Measurements from ENCODE around the gene PTPRD. TPM values are rescaled to one million over a fixed set of nuclear protein-coding genes. Genes with fewer than 3 reads are reported as not detected.

PTPRD gene
- total RNA-seq, 1 donor from 2014 or later, result 75.7 TPM

DNA sequence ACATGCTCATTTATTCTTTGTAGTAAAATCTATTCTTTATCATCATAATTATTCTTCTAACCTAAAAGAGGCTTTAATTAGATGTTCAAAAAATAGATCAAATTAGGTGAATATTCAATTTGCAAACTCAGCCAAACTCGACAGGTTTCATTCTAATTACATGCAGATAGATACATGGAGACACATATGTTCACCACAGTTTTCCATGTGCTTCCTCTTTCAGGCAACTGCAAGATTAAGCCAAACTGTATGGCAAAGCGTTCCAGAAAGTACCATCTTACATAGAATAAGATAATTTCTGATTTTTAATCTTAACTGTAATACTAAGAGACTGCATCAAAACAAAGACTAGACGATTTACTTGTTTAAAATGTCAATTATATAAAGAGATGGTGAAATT is 1944.6 kb downstream of the PTPRD start:
- Histone ChIP-seq H3K27me3 (ENCODE audit: control insufficient read depth in 3 of 3, insufficient read depth in 3 of 3, low read length in 3 of 3) (no peaks in the 10 kb centered on the region), H3K9me3 (ENCODE audit: control insufficient read depth in 3 of 3, low read length in 3 of 3) (no peaks in the 10 kb centered on the region), H3K27ac (ENCODE audit: low read depth, low read length) (no peak overlapping the region), H3K4me3 (ENCODE audit: low read length in 3 of 3) (no peak overlapping the region), H3K4me1 (ENCODE audit: control insufficient read depth in 3 of 3, insufficient read depth in 3 of 3, low read length in 3 of 3) (no peaks in the 10 kb centered on the region), H3K36me3 (ENCODE audit: control insufficient read depth in 3 of 3, insufficient read depth in 3 of 3, low read length in 3 of 3) (no peaks in the 10 kb centered on the region), H3K9ac (ENCODE audit: low read depth in 1 of 3, low read length in 3 of 3) (no peak overlapping the region)

DNA sequence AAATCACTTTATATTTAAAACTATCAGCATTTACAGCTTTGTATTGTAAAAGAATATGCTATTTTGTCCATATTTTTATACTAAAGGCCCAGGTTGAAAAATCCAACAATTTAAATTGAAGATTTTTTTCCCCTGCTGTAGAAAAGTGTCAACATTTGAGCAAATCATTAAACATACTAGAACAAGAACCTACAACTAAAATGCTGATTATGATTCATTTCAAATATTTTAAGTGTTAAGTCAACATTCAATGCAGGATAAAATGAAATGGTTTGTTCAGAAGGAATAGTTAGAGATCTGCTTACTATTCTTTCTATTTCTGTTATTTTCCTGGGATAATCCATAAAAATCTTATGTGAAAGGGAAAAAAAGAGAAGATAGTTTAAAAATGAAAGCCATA is 1946.7 kb downstream of the PTPRD start:
- H3K27ac ChIP-seq (ENCODE audit: low read depth, low read length), result no peak overlapping the region
- H3K9me3 ChIP-seq (ENCODE audit: control insufficient read depth in 3 of 3, low read length in 3 of 3), result no peaks in the 10 kb centered on the region
- no peaks in the 10 kb centered on the region for H3K27me3 ChIP-seq (ENCODE audit: control insufficient read depth in 3 of 3, insufficient read depth in 3 of 3, low read length in 3 of 3)
- H3K4me1 ChIP-seq (ENCODE audit: control insufficient read depth in 3 of 3, insufficient read depth in 3 of 3, low read length in 3 of 3), result no peaks in the 10 kb centered on the region
- no peak overlapping the region for H3K4me3 ChIP-seq (ENCODE audit: low read length in 3 of 3)
- H3K9ac ChIP-seq (ENCODE audit: low read depth in 1 of 3, low read length in 3 of 3), result no peak overlapping the region
- no peaks in the 10 kb centered on the region for H3K36me3 ChIP-seq (ENCODE audit: control insufficient read depth in 3 of 3, insufficient read depth in 3 of 3, low read length in 3 of 3)

DNA sequence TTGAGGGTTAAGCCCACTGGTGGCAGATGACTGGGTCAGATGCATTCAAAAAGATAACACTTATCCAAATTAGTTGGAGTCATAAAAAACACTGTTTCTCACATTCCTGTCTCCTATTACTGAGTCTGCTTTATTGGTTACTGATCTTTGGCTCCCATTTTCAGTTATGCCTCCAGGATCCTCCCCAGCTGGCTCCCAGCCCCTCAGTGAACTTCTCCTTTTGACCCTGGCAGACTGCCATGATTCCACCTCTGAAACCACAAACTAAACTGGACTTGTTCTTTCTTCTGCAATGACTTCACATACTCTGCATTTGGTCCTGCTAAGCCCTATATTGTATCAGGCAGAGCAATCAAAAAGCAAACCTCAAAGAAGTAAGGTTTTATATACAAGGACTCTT is 1952.4 kb downstream of the PTPRD start:
- H3K9ac ChIP-seq (ENCODE audit: low read depth in 1 of 3, low read length in 3 of 3), result no peak overlapping the region
- H3K9me3 ChIP-seq (ENCODE audit: control insufficient read depth in 3 of 3, low read length in 3 of 3), result no peaks in the 10 kb centered on the region
- no peak overlapping the region for H3K4me3 ChIP-seq (ENCODE audit: low read length in 3 of 3)
- H3K4me1 ChIP-seq (ENCODE audit: control insufficient read depth in 3 of 3, insufficient read depth in 3 of 3, low read length in 3 of 3), result peaks cover 0 to 7% (median 5%) of the 10 kb centered on the region in 3 donors
- H3K27ac ChIP-seq (ENCODE audit: low read depth, low read length), result peak overlapping the region; percentile 18
- no peaks in the 10 kb centered on the region for H3K36me3 ChIP-seq (ENCODE audit: control insufficient read depth in 3 of 3, insufficient read depth in 3 of 3, low read length in 3 of 3)
- H3K27me3 ChIP-seq (ENCODE audit: control insufficient read depth in 3 of 3, insufficient read depth in 3 of 3, low read length in 3 of 3), result no peaks in the 10 kb centered on the region

DNA sequence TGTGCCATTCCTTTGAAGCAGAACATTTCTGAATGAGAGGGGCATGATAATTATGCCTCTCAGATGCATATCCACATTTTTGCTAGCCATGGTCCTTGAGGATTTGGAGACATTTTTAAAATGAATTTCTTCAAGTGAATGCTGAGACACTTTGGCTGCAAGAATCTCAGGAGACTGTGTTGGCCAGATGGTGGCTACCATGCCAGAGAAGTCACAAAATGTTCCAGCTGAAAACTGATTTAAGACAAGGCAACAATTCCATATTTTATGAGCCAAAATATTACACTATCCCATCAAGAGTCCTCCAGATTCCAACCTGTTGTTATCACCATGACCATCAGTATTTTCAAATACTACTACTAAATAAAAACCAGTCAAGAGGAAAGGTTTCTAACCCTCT is 1953.7 kb downstream of the PTPRD start:
- no peaks in the 10 kb centered on the region for H3K36me3 ChIP-seq (ENCODE audit: control insufficient read depth in 3 of 3, insufficient read depth in 3 of 3, low read length in 3 of 3)
- no peaks in the 10 kb centered on the region for H3K9me3 ChIP-seq (ENCODE audit: control insufficient read depth in 3 of 3, low read length in 3 of 3)
- no peak overlapping the region for H3K9ac ChIP-seq (ENCODE audit: low read depth in 1 of 3, low read length in 3 of 3)
- no peak overlapping the region for H3K27ac ChIP-seq (ENCODE audit: low read depth, low read length)
- no peaks in the 10 kb centered on the region for H3K27me3 ChIP-seq (ENCODE audit: control insufficient read depth in 3 of 3, insufficient read depth in 3 of 3, low read length in 3 of 3)
- no peak overlapping the region for H3K4me3 ChIP-seq (ENCODE audit: low read length in 3 of 3)
- peaks cover 0 to 7% (median 5%) of the 10 kb centered on the region in 3 donors for H3K4me1 ChIP-seq (ENCODE audit: control insufficient read depth in 3 of 3, insufficient read depth in 3 of 3, low read length in 3 of 3)

DNA sequence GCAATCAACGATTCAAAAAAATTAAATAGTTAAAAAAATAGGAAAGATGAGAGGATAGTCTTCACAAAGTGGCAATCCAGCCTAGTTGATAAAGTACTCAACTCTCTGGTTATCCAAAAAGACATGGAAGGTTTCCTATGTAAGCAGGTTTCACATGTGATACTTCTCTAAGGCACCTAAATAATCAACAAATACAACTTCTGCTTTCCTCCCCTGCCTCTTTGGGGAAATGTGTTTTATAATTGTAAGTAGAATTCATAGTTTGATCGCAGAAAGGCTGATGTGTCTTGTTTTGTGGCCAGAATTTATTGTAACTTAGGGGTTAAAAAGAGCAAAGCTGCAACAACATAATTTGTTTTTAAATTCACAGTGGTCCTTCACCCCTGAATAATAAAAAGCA is 1957.7 kb downstream of the PTPRD start:
- Histone ChIP-seq H3K4me1 (ENCODE audit: control insufficient read depth in 3 of 3, insufficient read depth in 3 of 3, low read length in 3 of 3) (peaks cover 0 to 6% (median 0%) of the 10 kb centered on the region in 3 donors), H3K27ac (ENCODE audit: low read depth, low read length) (no peak overlapping the region), H3K9ac (ENCODE audit: low read depth in 1 of 3, low read length in 3 of 3) (no peak overlapping the region), H3K4me3 (ENCODE audit: low read length in 3 of 3) (no peak overlapping the region), H3K9me3 (ENCODE audit: control insufficient read depth in 3 of 3, low read length in 3 of 3) (no peaks in the 10 kb centered on the region), H3K27me3 (ENCODE audit: control insufficient read depth in 3 of 3, insufficient read depth in 3 of 3, low read length in 3 of 3) (no peaks in the 10 kb centered on the region), H3K36me3 (ENCODE audit: control insufficient read depth in 3 of 3, insufficient read depth in 3 of 3, low read length in 3 of 3) (no peaks in the 10 kb centered on the region)

DNA sequence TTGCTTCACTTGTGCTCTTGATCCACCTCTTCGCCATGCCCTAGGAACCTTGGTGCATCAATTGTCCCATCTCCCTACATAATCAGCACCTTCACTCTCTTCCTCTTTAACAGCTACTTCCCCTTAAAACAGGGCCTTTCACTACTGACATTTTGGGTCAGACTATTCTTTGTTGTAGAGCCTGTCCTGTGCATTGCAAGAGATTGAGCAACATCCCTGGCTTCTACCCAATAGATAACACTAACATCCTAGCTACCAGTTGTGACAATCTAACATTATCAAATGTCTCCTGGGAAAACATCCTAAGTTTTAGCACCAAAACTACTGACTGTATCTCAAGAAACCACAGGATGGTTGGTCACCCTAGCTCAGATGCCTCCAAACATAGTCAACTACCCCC is 1958.9 kb downstream of the PTPRD start:
- peaks cover 0 to 6% (median 0%) of the 10 kb centered on the region in 3 donors for H3K4me1 ChIP-seq (ENCODE audit: control insufficient read depth in 3 of 3, insufficient read depth in 3 of 3, low read length in 3 of 3)

DNA sequence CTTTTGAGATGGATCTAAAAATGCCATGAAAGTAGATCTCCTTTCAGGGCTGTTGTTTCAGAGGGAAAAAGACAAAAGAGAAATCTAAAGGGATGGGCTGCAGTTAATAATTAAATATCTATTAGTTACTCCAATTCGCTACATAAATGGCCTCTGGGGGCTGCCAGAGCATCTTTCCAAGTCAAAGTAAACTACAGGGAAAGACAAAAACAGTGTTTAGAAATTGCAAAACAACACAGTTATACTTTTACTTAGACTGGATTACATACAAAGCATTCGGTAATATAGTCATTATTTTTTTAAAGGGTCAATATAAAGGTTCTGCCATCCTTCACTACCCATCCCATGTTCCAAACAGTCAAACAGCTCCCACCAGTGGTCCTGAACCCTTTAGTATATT is 1959.7 kb downstream of the PTPRD start:
- H3K4me1 ChIP-seq (ENCODE audit: control insufficient read depth in 3 of 3, insufficient read depth in 3 of 3, low read length in 3 of 3), result peaks cover 0 to 6% (median 0%) of the 10 kb centered on the region in 3 donors
- no peak overlapping the region for H3K9ac ChIP-seq (ENCODE audit: low read depth in 1 of 3, low read length in 3 of 3)
- no peaks in the 10 kb centered on the region for H3K27me3 ChIP-seq (ENCODE audit: control insufficient read depth in 3 of 3, insufficient read depth in 3 of 3, low read length in 3 of 3)
- H3K36me3 ChIP-seq (ENCODE audit: control insufficient read depth in 3 of 3, insufficient read depth in 3 of 3, low read length in 3 of 3), result no peaks in the 10 kb centered on the region
- no peak overlapping the region for H3K27ac ChIP-seq (ENCODE audit: low read depth, low read length)
- H3K4me3 ChIP-seq (ENCODE audit: low read length in 3 of 3), result no peak overlapping the region
- no peaks in the 10 kb centered on the region for H3K9me3 ChIP-seq (ENCODE audit: control insufficient read depth in 3 of 3, low read length in 3 of 3)

More for the DNA sequence above, 1958.9 kb downstream of the PTPRD start:
- H3K9me3 ChIP-seq (ENCODE audit: control insufficient read depth in 3 of 3, low read length in 3 of 3), result no peaks in the 10 kb centered on the region
- no peak overlapping the region for H3K27ac ChIP-seq (ENCODE audit: low read depth, low read length)
- no peaks in the 10 kb centered on the region for H3K27me3 ChIP-seq (ENCODE audit: control insufficient read depth in 3 of 3, insufficient read depth in 3 of 3, low read length in 3 of 3)
- H3K9ac ChIP-seq (ENCODE audit: low read depth in 1 of 3, low read length in 3 of 3), result no peak overlapping the region
- H3K36me3 ChIP-seq (ENCODE audit: control insufficient read depth in 3 of 3, insufficient read depth in 3 of 3, low read length in 3 of 3), result no peaks in the 10 kb centered on the region
- no peak overlapping the region for H3K4me3 ChIP-seq (ENCODE audit: low read length in 3 of 3)

DNA sequence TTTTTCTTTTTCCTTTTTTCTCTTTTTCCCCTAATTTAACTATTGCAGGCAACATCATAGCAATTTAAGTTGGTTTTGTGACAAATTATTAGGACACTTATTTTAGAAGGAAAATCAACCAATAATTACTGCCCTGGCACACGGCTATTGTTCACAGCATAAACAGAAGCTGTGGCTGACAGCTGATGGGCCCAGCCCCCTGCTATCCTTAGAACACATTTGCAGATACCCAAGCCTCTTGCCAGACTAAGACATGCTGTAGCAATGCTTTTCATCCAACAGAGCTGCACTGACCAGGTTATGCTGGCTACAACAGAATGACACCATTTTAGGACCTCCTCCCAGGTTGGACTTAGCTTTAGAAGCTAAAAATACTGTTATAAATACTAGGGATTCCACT is 1960.5 kb downstream of the PTPRD start:
- peak overlapping the region; percentile 55 for H3K27ac ChIP-seq (ENCODE audit: low read depth, low read length)
- H3K9me3 ChIP-seq (ENCODE audit: control insufficient read depth in 3 of 3, low read length in 3 of 3), result no peaks in the 10 kb centered on the region
- no peak overlapping the region for H3K4me3 ChIP-seq (ENCODE audit: low read length in 3 of 3)
- no peak overlapping the region for H3K9ac ChIP-seq (ENCODE audit: low read depth in 1 of 3, low read length in 3 of 3)
- H3K36me3 ChIP-seq (ENCODE audit: control insufficient read depth in 3 of 3, insufficient read depth in 3 of 3, low read length in 3 of 3), result no peaks in the 10 kb centered on the region
- H3K27me3 ChIP-seq (ENCODE audit: control insufficient read depth in 3 of 3, insufficient read depth in 3 of 3, low read length in 3 of 3), result no peaks in the 10 kb centered on the region
- H3K4me1 ChIP-seq (ENCODE audit: control insufficient read depth in 3 of 3, insufficient read depth in 3 of 3, low read length in 3 of 3), result peaks cover 0 to 6% (median 0%) of the 10 kb centered on the region in 3 donors

DNA sequence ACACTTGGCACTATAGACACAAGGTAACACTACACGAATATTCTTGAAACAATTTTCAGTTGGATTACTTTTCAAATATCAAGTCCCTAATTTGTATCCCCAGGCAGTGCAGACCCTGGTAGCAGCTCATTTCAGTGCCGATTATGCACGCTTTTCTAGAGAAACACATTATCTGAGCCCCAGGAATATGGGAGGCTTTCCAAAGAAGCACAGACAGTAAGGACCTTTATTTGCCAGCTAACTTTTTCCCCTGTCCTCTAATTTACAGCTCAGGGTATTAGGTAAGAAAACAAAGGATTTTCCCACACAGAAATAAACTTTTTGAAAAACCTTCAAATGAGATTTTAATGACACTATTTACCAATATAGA is 1961.0 kb downstream of the PTPRD start:
- Histone ChIP-seq H3K27me3 (ENCODE audit: control insufficient read depth in 3 of 3, insufficient read depth in 3 of 3, low read length in 3 of 3) (no peaks in the 10 kb centered on the region), H3K4me1 (ENCODE audit: control insufficient read depth in 3 of 3, insufficient read depth in 3 of 3, low read length in 3 of 3) (peaks cover 0 to 6% (median 0%) of the 10 kb centered on the region in 3 donors), H3K9ac (ENCODE audit: low read depth in 1 of 3, low read length in 3 of 3) (no peak overlapping the region), H3K36me3 (ENCODE audit: control insufficient read depth in 3 of 3, insufficient read depth in 3 of 3, low read length in 3 of 3) (no peaks in the 10 kb centered on the region), H3K9me3 (ENCODE audit: control insufficient read depth in 3 of 3, low read length in 3 of 3) (no peaks in the 10 kb centered on the region), H3K27ac (ENCODE audit: low read depth, low read length) (peak overlapping the region; percentile 55), H3K4me3 (ENCODE audit: low read length in 3 of 3) (no peak overlapping the region)

DNA sequence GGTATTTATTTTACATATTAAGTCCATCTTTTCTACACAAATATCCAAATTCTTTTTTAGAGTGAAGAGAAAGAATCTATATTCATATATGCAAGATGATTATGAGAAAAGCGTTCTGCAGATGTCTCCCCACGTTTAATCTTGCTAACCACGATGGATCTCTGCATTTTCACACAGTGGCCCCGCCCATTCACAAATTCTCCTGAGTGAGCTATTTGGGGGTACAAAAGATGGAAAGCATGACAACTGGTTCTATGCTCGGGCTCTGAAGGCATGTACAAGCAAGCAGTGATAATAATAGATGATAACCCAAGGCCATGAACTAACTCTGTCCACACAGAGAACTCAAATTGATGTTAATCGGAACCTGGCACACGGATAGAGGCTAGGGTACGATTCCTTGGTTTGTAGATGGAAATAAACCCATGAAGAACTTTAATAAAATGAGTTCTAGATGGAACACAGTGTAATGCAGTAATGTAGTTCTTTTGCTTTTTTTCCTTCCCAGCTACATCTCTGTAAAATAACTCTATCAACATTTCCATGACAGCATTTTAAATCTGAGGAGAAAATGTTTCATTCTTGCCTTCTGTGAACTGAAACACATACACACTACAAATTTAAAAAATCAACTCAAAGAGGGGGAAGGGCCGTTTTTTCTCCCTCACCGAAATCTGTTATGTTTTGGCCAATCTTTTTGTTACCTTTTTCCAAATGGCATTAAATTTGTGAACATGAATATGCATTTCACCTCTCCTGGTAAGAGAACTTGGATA is 1961.5 kb downstream of the PTPRD start:
- Histone ChIP-seq H3K9me3 (ENCODE audit: control insufficient read depth in 3 of 3, low read length in 3 of 3) (no peaks in the 10 kb centered on the region), H3K36me3 (ENCODE audit: control insufficient read depth in 3 of 3, insufficient read depth in 3 of 3, low read length in 3 of 3) (no peaks in the 10 kb centered on the region), H3K27me3 (ENCODE audit: control insufficient read depth in 3 of 3, insufficient read depth in 3 of 3, low read length in 3 of 3) (no peaks in the 10 kb centered on the region), H3K27ac (ENCODE audit: low read depth, low read length) (peak overlapping the region; percentile 55), H3K4me1 (ENCODE audit: control insufficient read depth in 3 of 3, insufficient read depth in 3 of 3, low read length in 3 of 3) (peaks cover 0 to 6% (median 0%) of the 10 kb centered on the region in 3 donors), H3K9ac (ENCODE audit: low read depth in 1 of 3, low read length in 3 of 3) (no peak overlapping the region), H3K4me3 (ENCODE audit: low read length in 3 of 3) (no peak overlapping the region)
